Panc1 (cell line): ENCODE data around the gene ACACA. TPM values are rescaled to one million over a fixed set of nuclear protein-coding genes. Genes with fewer than 3 reads are reported as not detected.

Experiments
- ATAC-seq: fragments of 200-7000 bp; cut with Tn5 transposase; 2 replicates; pipeline ENCODE4 v1.9.1; 2020; ENCODE audit warnings: mild to moderate bottlenecking, moderate library complexity
- BruUV-seq: library from RNA; stranded (reverse); fragments of 400-500 nt; replicated peaks from 2 replicates; lab custom pipeline; 2021; lab: Mats Ljungman, UMichigan
- CTCF ChIA-PET: fragments of 300-600 bp; sonication (Branson Sonifier 250); formaldehyde crosslinking; loops from one replicate; lab custom pipeline; 2022; ENCODE audit warnings: antibody characterized with exemption; lab: Charles Lee
- POLR2A ChIA-PET: fragments of 300-600 bp; sonication (Branson Sonifier 250); formaldehyde crosslinking; loops from one replicate; lab custom pipeline; 2022; ENCODE audit warnings: antibody characterized with exemption; lab: Charles Lee
- DNase-seq: peaks from one replicate; pipeline ENCODE4 v3.0.0-alpha.2; 2010; ENCODE audit warnings: low read depth, low spot score
- H3K27ac ChIP-seq: 2 replicates; pipeline ENCODE4 v1.5.1; 2011; ENCODE audit warnings: mild to moderate bottlenecking, low read length, inconsistent platforms
- H3K27me3 ChIP-seq: fragments of 200-500 bp; sonication (Bioruptor generic); 2 replicates; pipeline ENCODE4 v1.6.0; 2014; ENCODE audit warnings: low read length, inconsistent platforms; ENCODE audit not compliant: control insufficient read depth, insufficient read depth
- H3K36me3 ChIP-seq: fragments of 200-500 bp; sonication (Bioruptor generic); 2 replicates; pipeline ENCODE4 v1.5.1; 2014; ENCODE audit warnings: inconsistent platforms, mild to moderate bottlenecking, low read length, moderate library complexity; ENCODE audit not compliant: control insufficient read depth, insufficient read depth
- H3K4me1 ChIP-seq: 2 replicates; pipeline ENCODE4 v1.5.1; 2011; ENCODE audit warnings: inconsistent platforms, mild to moderate bottlenecking, low read length, moderate library complexity; ENCODE audit not compliant: control insufficient read depth, insufficient read depth
- H3K4me3 ChIP-seq, 2 experiments: 2 replicates each; pipeline ENCODE4 v1.5.1; 2011 to 2012; ENCODE audit warnings: low read depth in 2 of 2, low read length in 2 of 2, mild to moderate bottlenecking in 2 of 2, inconsistent platforms in 1 of 2, moderate library complexity in 1 of 2
- H3K9me3 ChIP-seq: fragments of 200-500 bp; sonication (Bioruptor generic); 2 replicates; pipeline ENCODE4 v1.5.1; 2014; ENCODE audit warnings: low read depth, mild to moderate bottlenecking, inconsistent platforms, low read length, moderate library complexity; ENCODE audit not compliant: control insufficient read depth, insufficient read depth
- CTCF ChIP-seq: fragments of 450-650 bp; IDR thresholded peaks from 2 replicates; pipeline ENCODE4 v1.5.1; 2017; ENCODE audit warnings: mild to moderate bottlenecking
- POLR2AphosphoS5 ChIP-seq: IDR thresholded peaks from 2 replicates; pipeline ENCODE4 v1.6.1; 2012; ENCODE audit warnings: mild to moderate bottlenecking, low read depth, low read length, moderate library complexity
- REST ChIP-seq, 2 experiments: IDR thresholded peaks; 2 replicates each; pipeline ENCODE4 v1.6.1; 2011 to 2012; ENCODE audit warnings: low read depth in 2 of 2, control low read depth in 1 of 2, low read length in 1 of 2, mild to moderate bottlenecking in 1 of 2, moderate library complexity in 1 of 2; ENCODE audit not compliant: insufficient read depth in 1 of 2
- SIN3A ChIP-seq: IDR thresholded peaks from 2 replicates; pipeline ENCODE4 v1.6.1; 2012; ENCODE audit warnings: low read depth, mild to moderate bottlenecking, low read length, moderate library complexity, borderline replicate concordance; ENCODE audit not compliant: insufficient read depth
- TCF7L2 ChIP-seq: IDR thresholded peaks from 2 replicates; pipeline ENCODE4 v1.6.1; 2011; ENCODE audit warnings: mild to moderate bottlenecking, low read depth, low read length, inconsistent platforms
- in situ Hi-C: cut with HindIII; loops from 2 replicates; pipeline ENCODE4 v1.10.0; 2016; ENCODE audit warnings: low sequenced_read_pairs, low pct_unique_long_range_greater_than_20kb
- intact Hi-C: fragments of 100-400 bp; cut with micrococcal nuclease; formaldehyde crosslinking; loops from one replicate; pipeline ENCODE4 v1.10.0; 2022; ENCODE audit not compliant: unreplicated experiment
- total RNA-seq: library from RNA; stranded (reverse); gene quantifications from one replicate; pipeline ENCODE4 v1.2.1, GENCODE V29; 2021; ENCODE audit not compliant: unreplicated experiment

ACACA gene
- total RNA-seq, 1 experiment from 2014 or later = 131 TPM

- no peaks in the 10 kb centered on the region for H3K4me1 ChIP-seq
- no peak for ATAC-seq
- no peaks in the 10 kb centered on the region for H3K27me3 ChIP-seq
- TF ChIP-seq POLR2AphosphoS5 = no peak
- ChIA-PET CTCF (no interaction called here), POLR2A (no interaction called here)
- intact Hi-C loops (no loop called here), in situ Hi-C loops (no loop called here)
- peaks cover 23% of the 10 kb centered on the region for H3K36me3 ChIP-seq
- H3K27ac ChIP-seq = no peak overlapping the region
- no TSS peak for BruUV-seq
- DNase-seq = no peak
- H3K9me3 ChIP-seq = no peaks in the 10 kb centered on the region
- H3K4me3 ChIP-seq = no peak overlapping the region
Observed at GRCh38 chr17:37221865-37222264, 184.8 kb downstream of the ACACA start.

GRCh38 chr17:37220607-37220953 lies 186.1 kb downstream of the ACACA start:
- H3K27ac ChIP-seq = no peak overlapping the region
- intact Hi-C loops = no loop called here
- ChIA-PET CTCF (no interaction called here), POLR2A (no interaction called here)
- in situ Hi-C loops = no loop called here
- H3K27me3 ChIP-seq = no peaks in the 10 kb centered on the region
- H3K4me1 ChIP-seq = no peaks in the 10 kb centered on the region
- no peak overlapping the region for H3K4me3 ChIP-seq
- TF ChIP-seq TCF7L2 (no peak), CTCF (peak; percentile 20; the same call in 1 of the 2 replicates)
- ATAC-seq (no peak), DNase-seq (no peak)
- H3K9me3 ChIP-seq = no peaks in the 10 kb centered on the region
- peaks cover 18% of the 10 kb centered on the region for H3K36me3 ChIP-seq
- BruUV-seq = no TSS peak

GRCh38 chr17:37219876-37220606 lies 186.6 kb downstream of the ACACA start:
- DNase-seq = no peak

More at GRCh38 chr17:37219876-37220606, 186.6 kb downstream of the ACACA start:
- no TSS peak for BruUV-seq
- no peak for ATAC-seq
- ChIA-PET CTCF (no interaction called here), POLR2A (no interaction called here)
- intact Hi-C loops (no loop called here), in situ Hi-C loops (no loop called here)
- Histone ChIP-seq H3K36me3 (peaks cover 22% of the 10 kb centered on the region), H3K9me3 (no peaks in the 10 kb centered on the region), H3K4me3 (no peak overlapping the region), H3K27me3 (no peaks in the 10 kb centered on the region), H3K27ac (no peak overlapping the region), H3K4me1 (no peaks in the 10 kb centered on the region)
- TF ChIP-seq POLR2AphosphoS5 (no peak), REST (IDR thresholded peaks at IDR 0.05; ENCODE audit: insufficient read depth in 1 of 2, low read depth in 2 of 2, low read length in 1 of 2) (no peak), SIN3A (no peak), CTCF (no peak), TCF7L2 (no peak)
